ENCODE measurements around the gene DGKE.
A peak's percentile ranks its signal among the peaks of the same experiment; 100 is the strongest.

DGKE gene

DNA sequence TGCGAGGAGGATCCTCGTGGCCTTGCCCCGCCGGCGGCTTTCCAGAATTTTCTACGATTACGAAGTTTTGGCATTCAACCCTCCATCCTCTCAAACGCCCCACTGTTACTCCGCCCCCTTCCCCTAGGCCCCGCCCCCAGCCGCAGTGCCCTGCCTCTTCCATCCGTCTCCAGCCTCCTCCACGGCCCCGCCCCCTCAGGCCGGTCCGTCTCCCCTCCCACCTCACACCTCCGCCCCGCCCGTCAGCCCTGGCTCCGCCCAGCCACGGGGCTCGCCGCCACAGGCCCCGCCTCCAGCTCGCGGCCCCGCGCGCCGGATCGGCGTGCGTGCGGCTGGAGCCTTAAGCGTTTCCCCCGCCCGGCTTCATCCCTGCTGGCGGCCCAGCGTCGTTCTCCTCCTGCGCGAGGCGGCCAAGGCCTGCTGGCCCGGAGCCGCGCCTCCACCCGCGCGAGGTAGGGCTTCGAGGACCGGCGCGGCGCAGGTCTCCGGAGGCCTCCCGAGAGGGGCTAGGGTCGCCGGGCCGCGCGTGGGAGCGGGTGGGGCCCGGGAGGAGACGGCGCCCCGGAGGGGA, at the start of gene DGKE, which contains the start of gene C17orf67:
Gene DGKE, plus strand, starts transcription at position 343 of the 571 bp plus-strand sequence. CDS start 645 bp downstream, outside the sequence.
Gene C17orf67, minus strand, starts transcription at position 112 of the 571 bp plus-strand sequence. CDS start 18,110 bp downstream, outside the sequence.
- DNase-seq, result peak; percentile 99

- DNase-seq, result no peak
These were observed 48.5 kb upstream of the DGKE start for GRCh38 chr17:56785405-56785804.

- no peak for DNase-seq
These were observed 47.8 kb upstream of the DGKE start for GRCh38 chr17:56785997-56786680.

- DNase-seq, result peak; percentile 58
These were observed 46.9 kb upstream of the DGKE start for GRCh38 chr17:56786989-56787482.

- DNase-seq, result no peak
These were observed 41.7 kb upstream of the DGKE start for GRCh38 chr17:56792267-56792666.

DNA sequence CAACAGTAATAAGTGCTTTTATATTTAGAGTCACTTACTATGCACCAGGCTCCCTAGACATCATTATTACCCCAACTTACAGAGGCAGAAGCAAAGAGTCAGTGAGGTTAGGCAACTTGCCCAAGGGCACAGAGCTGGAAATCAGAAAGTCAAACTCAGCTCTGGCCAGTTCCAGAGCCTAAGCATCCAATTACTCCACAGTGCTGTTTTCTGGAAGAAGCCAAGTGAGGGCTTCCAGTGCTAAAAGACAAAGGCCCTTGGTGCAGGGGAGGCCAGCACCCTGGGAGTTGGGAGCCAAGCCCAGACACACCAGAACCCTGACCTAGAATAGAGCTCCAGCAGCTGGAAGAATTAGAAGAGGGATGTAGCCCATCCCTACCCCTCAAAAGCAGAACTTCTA, 40.4 kb upstream of the DGKE start:
- no peak for DNase-seq

GRCh38 chr17:56793957-56794356, 40.0 kb upstream of the DGKE start:
- DNase-seq, result no peak

GRCh38 chr17:56795221-56795865, 38.6 kb upstream of the DGKE start:
- DNase-seq, result no peak

DNA sequence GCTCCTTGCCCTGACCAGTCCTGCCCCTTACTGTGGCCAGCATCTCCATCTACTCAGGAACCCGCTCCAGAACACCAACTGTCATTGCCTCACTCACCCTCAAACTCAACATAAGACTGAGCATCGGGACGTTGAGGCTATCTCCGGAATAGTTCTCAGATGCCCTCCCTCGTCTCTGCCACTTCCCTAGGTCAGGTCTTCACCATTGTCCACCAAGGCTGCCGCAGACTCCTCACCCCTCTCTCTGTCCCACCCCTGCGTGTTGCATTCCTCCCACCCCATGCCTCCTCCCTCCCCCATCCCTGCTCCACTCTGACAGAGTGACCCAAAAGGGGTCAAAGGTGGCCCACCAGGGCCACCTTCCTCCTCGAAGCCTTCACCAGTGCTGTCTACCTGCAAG, 37.4 kb upstream of the DGKE start:
- no peak for DNase-seq

GRCh38 chr17:56798916-56799315, 35.0 kb upstream of the DGKE start:
- DNase-seq, result no peak

GRCh38 chr17:56801459-56802178, 32.3 kb upstream of the DGKE start:
- no peak for DNase-seq

- no peak for DNase-seq
These were observed 30.9 kb upstream of the DGKE start for GRCh38 chr17:56803071-56803470.

- no peak for DNase-seq
These were observed 29.5 kb upstream of the DGKE start for GRCh38 chr17:56804454-56804853.

GRCh38 chr17:56806949-56807348, 27.0 kb upstream of the DGKE start:
- no peak for DNase-seq

GRCh38 chr17:56807723-56808122, 26.2 kb upstream of the DGKE start:
- no peak for DNase-seq

GRCh38 chr17:56808503-56808902, 25.4 kb upstream of the DGKE start:
- no peak for DNase-seq

- DNase-seq, result no peak
These were observed 24.7 kb upstream of the DGKE start for GRCh38 chr17:56809106-56809819.

GRCh38 chr17:56809820-56810179, 24.2 kb upstream of the DGKE start:
- no peak for DNase-seq

GRCh38 chr17:56810343-56810742, 23.6 kb upstream of the DGKE start:
- DNase-seq, result no peak

DNA sequence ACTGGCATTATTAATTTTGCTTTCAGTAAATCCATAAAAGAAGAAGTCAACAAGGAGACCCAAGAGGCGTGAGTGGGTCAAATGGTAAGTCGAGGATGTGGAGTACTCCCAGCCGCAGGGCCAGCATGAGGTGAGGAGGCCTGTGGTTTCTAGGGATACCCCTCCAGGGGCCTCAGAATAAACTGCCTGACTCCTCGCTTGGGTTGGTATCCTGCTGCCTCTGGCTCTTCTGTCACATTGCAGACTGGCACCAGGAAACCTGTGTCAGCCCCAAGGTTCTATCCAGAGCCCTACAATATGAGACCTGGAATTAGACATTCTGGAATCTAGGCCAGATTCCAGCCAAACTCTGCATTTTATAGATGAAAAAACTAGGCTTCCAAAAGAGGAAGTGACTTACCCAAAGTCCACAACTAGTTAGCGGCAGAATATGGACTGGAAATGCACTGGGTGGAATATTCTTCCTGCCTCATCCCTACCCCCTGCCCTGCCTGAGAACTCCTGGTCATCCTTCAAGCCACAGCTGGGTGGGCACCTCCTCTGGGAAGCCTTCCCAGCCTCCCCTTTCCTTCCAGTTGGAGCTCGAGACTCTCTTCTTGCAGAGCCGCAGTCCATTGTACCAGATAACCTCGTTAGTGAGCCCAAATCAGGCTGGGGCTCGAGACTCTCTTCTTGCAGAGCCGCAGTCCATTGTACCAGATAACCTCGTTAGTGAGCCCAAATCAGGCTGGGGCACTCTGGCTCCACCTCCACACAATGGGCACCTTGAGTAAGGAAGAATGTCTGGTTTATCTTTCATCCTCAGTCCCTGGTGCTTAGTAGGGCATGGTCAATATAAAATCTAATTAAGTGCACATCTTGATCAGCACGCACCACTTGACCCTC, 22.8 kb upstream of the DGKE start:
- DNase-seq, result no peak

DNA sequence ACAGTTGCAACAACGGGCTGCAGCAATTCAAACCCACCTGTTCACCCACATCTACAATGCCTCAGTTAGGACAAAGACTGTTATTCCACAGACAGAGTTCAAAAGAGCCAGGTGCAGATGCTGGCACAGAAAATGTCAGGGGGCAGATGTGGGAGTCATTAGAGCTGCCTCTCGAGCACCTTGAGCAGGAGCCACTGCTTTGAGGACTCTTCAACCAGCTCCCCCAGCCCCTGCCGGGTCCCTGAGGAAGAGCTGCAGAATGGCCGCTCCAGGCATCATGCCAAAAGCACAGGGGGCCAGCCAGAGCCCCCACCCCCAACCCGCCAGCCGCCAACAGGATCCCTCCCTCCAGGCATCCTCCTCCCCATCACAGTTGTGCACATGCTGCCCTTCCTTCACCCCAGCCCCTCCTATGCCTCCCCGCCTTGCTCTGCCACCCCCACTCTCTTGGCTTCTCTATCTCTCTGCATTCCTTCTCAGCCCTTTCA, 21.0 kb upstream of the DGKE start:
- DNase-seq, result no peak
